Measurements from ENCODE around the gene TSPO2.

The TSPO2 gene

GRCh38 chr6:41027799-41028560, 14.3 kb upstream of the TSPO2 start:
- Histone ChIP-seq H3K9me3 (ENCODE audit: control insufficient read depth, insufficient read depth, low read depth, low read length) (no peaks in the 10 kb centered on the region), H3K36me3 (ENCODE audit: control insufficient read depth, insufficient read depth, low read length) (no peaks in the 10 kb centered on the region), H3K27ac (ENCODE audit: low read depth, low read length) (peak overlapping the region; percentile 80; the same call in 1 of the 2 replicates), H3K27me3 (ENCODE audit: control insufficient read depth, insufficient read depth, low read length) (no peaks in the 10 kb centered on the region), H3K9ac (ENCODE audit: low read length) (peak overlapping the region; percentile 85), H3K4me3 (ENCODE audit: low read depth, low read length) (peak overlapping the region; percentile 72), H3K4me1 (ENCODE audit: control insufficient read depth, insufficient read depth, low read length) (peaks cover 29% of the 10 kb centered on the region)

GRCh38 chr6:41028561-41029412, 13.5 kb upstream of the TSPO2 start:
- peaks cover 29% of the 10 kb centered on the region for H3K4me1 ChIP-seq (ENCODE audit: control insufficient read depth, insufficient read depth, low read length)
- H3K9ac ChIP-seq (ENCODE audit: low read length): peak overlapping the region; percentile 85
- peak overlapping the region; percentile 80; the same call in 1 of the 2 replicates for H3K27ac ChIP-seq (ENCODE audit: low read depth, low read length)
- peak overlapping the region; percentile 72 for H3K4me3 ChIP-seq (ENCODE audit: low read depth, low read length)
- no peaks in the 10 kb centered on the region for H3K27me3 ChIP-seq (ENCODE audit: control insufficient read depth, insufficient read depth, low read length)
- H3K36me3 ChIP-seq (ENCODE audit: control insufficient read depth, insufficient read depth, low read length): no peaks in the 10 kb centered on the region
- H3K9me3 ChIP-seq (ENCODE audit: control insufficient read depth, insufficient read depth, low read depth, low read length): no peaks in the 10 kb centered on the region

- Histone ChIP-seq H3K36me3 (ENCODE audit: control insufficient read depth, insufficient read depth, low read length) (no peaks in the 10 kb centered on the region), H3K27me3 (ENCODE audit: control insufficient read depth, insufficient read depth, low read length) (no peaks in the 10 kb centered on the region), H3K9ac (ENCODE audit: low read length) (no peak overlapping the region)
These were observed 9.4 kb upstream of the TSPO2 start for GRCh38 chr6:41032830-41033229.

GRCh38 chr6:41033776-41034175, 8.5 kb upstream of the TSPO2 start:
- no peak overlapping the region for H3K27ac ChIP-seq (ENCODE audit: low read depth, low read length)
- H3K4me3 ChIP-seq (ENCODE audit: low read depth, low read length): no peak overlapping the region
- no peak overlapping the region for H3K9ac ChIP-seq (ENCODE audit: low read length)
- no peaks in the 10 kb centered on the region for H3K27me3 ChIP-seq (ENCODE audit: control insufficient read depth, insufficient read depth, low read length)
- no peaks in the 10 kb centered on the region for H3K36me3 ChIP-seq (ENCODE audit: control insufficient read depth, insufficient read depth, low read length)
- no peaks in the 10 kb centered on the region for H3K9me3 ChIP-seq (ENCODE audit: control insufficient read depth, insufficient read depth, low read depth, low read length)
- H3K4me1 ChIP-seq (ENCODE audit: control insufficient read depth, insufficient read depth, low read length): peaks cover 16% of the 10 kb centered on the region

More at GRCh38 chr6:41032830-41033229, 9.4 kb upstream of the TSPO2 start:
- Histone ChIP-seq H3K4me3 (ENCODE audit: low read depth, low read length) (no peak overlapping the region), H3K9me3 (ENCODE audit: control insufficient read depth, insufficient read depth, low read depth, low read length) (no peaks in the 10 kb centered on the region), H3K27ac (ENCODE audit: low read depth, low read length) (no peak overlapping the region), H3K4me1 (ENCODE audit: control insufficient read depth, insufficient read depth, low read length) (peaks cover 21% of the 10 kb centered on the region)

GRCh38 chr6:41036186-41036585, 6.1 kb upstream of the TSPO2 start:
- H3K27ac ChIP-seq (ENCODE audit: low read depth, low read length): no peak overlapping the region

DNA sequence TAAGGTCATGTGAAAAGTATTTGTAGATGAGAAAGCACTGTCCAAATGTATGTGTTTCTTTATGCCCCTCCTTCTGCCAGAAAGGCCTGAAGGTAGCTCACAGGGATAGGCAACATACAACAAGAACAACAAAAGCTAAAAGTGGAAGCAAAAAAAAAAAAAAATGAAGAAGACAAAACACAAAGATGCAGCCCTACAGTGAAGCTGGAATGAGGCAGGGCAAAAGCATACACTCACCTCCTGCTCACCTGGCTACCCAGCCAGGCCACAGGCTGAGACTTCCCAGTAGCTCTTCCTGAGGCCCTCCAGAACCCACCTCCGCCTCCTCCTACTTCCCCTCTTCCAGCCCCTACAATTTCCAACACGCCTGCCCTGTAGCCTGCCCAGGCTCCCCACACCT, 5.7 kb upstream of the TSPO2 start:
- Histone ChIP-seq H3K4me1 (ENCODE audit: control insufficient read depth, insufficient read depth, low read length) (peaks cover 26% of the 10 kb centered on the region), H3K27me3 (ENCODE audit: control insufficient read depth, insufficient read depth, low read length) (no peaks in the 10 kb centered on the region), H3K9me3 (ENCODE audit: control insufficient read depth, insufficient read depth, low read depth, low read length) (no peaks in the 10 kb centered on the region), H3K36me3 (ENCODE audit: control insufficient read depth, insufficient read depth, low read length) (no peaks in the 10 kb centered on the region), H3K9ac (ENCODE audit: low read length) (no peak overlapping the region), H3K27ac (ENCODE audit: low read depth, low read length) (no peak overlapping the region), H3K4me3 (ENCODE audit: low read depth, low read length) (no peak overlapping the region)

More at GRCh38 chr6:41036186-41036585, 6.1 kb upstream of the TSPO2 start:
- H3K4me1 ChIP-seq (ENCODE audit: control insufficient read depth, insufficient read depth, low read length): peaks cover 26% of the 10 kb centered on the region
- H3K36me3 ChIP-seq (ENCODE audit: control insufficient read depth, insufficient read depth, low read length): no peaks in the 10 kb centered on the region
- H3K9ac ChIP-seq (ENCODE audit: low read length): no peak overlapping the region
- no peak overlapping the region for H3K4me3 ChIP-seq (ENCODE audit: low read depth, low read length)
- no peaks in the 10 kb centered on the region for H3K9me3 ChIP-seq (ENCODE audit: control insufficient read depth, insufficient read depth, low read depth, low read length)
- H3K27me3 ChIP-seq (ENCODE audit: control insufficient read depth, insufficient read depth, low read length): no peaks in the 10 kb centered on the region

DNA sequence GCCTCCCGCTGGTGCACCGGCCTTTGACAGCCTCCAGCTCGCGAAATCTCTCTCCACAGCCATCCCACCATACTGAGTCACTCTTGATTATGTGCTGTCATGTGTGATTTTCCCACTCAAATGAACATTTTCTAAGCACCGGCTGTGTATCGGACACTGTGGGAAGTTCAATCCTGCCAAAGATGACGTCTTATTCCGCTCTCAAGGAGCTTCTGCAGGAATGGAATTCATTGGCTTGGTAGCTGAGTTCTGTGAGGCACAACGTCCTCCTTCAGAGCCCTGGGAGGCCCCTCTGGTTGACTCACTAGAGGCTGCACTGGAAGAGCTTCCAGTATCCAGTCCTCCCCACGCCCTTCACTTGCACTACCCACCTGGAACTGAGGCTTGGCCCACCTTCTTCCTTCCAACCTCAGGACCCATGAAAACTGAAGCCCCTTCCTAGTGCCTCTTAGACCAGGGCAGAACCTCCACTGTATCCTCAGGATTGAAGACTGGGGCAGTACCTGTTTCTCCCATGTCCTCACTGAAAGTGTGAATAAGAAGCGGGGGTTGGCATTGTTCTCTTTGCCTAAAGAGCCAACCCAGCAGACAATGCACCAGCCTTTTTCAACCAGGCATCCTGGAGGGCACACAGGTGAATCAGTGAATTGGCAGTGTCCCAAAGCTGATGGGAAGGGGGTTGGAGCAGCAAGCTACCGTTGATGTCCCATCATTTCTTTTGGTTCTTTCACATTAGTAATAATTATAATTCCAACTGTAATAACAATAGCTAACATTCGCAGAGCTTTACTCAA, 5.0 kb upstream of the TSPO2 start:
- Histone ChIP-seq H3K27me3 (ENCODE audit: control insufficient read depth, insufficient read depth, low read length) (no peaks in the 10 kb centered on the region), H3K36me3 (ENCODE audit: control insufficient read depth, insufficient read depth, low read length) (no peaks in the 10 kb centered on the region), H3K4me3 (ENCODE audit: low read depth, low read length) (no peak overlapping the region), H3K27ac (ENCODE audit: low read depth, low read length) (no peak overlapping the region), H3K9ac (ENCODE audit: low read length) (no peak overlapping the region), H3K4me1 (ENCODE audit: control insufficient read depth, insufficient read depth, low read length) (peaks cover 26% of the 10 kb centered on the region), H3K9me3 (ENCODE audit: control insufficient read depth, insufficient read depth, low read depth, low read length) (no peaks in the 10 kb centered on the region)

DNA sequence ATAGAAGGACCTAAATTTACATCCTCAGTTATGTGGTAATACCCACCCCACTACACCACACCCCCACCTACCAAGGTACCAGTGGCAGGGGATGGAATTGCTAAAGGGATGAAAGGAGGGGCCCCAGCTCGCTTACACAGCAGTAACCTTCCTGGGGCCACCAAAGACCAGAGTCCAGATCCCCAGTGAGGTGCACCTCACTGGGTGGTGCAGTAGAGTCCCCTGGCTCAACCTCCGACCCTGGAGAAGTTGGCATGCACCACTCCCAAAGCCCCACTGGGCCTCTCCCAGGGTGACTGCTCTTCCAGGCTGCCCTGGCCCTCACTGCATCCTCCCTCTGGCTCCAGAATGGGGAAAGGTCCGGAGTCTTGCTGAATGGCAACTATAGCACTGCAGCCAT, 4.1 kb upstream of the TSPO2 start:
- no peak overlapping the region for H3K27ac ChIP-seq (ENCODE audit: low read depth, low read length)
- H3K4me3 ChIP-seq (ENCODE audit: low read depth, low read length): no peak overlapping the region
- H3K27me3 ChIP-seq (ENCODE audit: control insufficient read depth, insufficient read depth, low read length): no peaks in the 10 kb centered on the region
- no peak overlapping the region for H3K9ac ChIP-seq (ENCODE audit: low read length)
- no peaks in the 10 kb centered on the region for H3K36me3 ChIP-seq (ENCODE audit: control insufficient read depth, insufficient read depth, low read length)
- H3K9me3 ChIP-seq (ENCODE audit: control insufficient read depth, insufficient read depth, low read depth, low read length): no peaks in the 10 kb centered on the region
- H3K4me1 ChIP-seq (ENCODE audit: control insufficient read depth, insufficient read depth, low read length): peaks cover 26% of the 10 kb centered on the region

GRCh38 chr6:41039060-41039998, 2.9 kb upstream of the TSPO2 start, which contains the start of gene UNC5CL:
Gene UNC5CL, minus strand, starts transcription at chr6:41039221. Its CDS starts 4,147 bp downstream, at chr6:41035074.
- H3K27ac ChIP-seq (ENCODE audit: low read depth, low read length): no peak within 1 kb of the TSS
- H3K9me3 ChIP-seq (ENCODE audit: control insufficient read depth, insufficient read depth, low read depth, low read length): no peaks in the 10 kb centered on the region
- H3K4me3 ChIP-seq (ENCODE audit: low read depth, low read length): no peak within 1 kb of the TSS
- no peaks in the 10 kb centered on the region for H3K36me3 ChIP-seq (ENCODE audit: control insufficient read depth, insufficient read depth, low read length)
- no peak within 1 kb of the TSS for H3K9ac ChIP-seq (ENCODE audit: low read length)
- no peaks in the 10 kb centered on the region for H3K27me3 ChIP-seq (ENCODE audit: control insufficient read depth, insufficient read depth, low read length)
- H3K4me1 ChIP-seq (ENCODE audit: control insufficient read depth, insufficient read depth, low read length): peaks cover 26% of the 10 kb centered on the region

Measured in HUES6 (cell line).